NCI-H146 treated with DMSO at 0.1 percent for 48 hours (cell line): Measurements from ENCODE around the gene C1orf21.
"Not testable (repeated sequence)": the region's sequence is repeated elsewhere in the genome, so short reads cannot be mapped to it uniquely, and the experiment has no call there.

ENCODE experiments used
- DNase-seq: peaks from one replicate; lab custom pipeline; 2025; ENCODE audit not compliant: unreplicated experiment; lab: John Stamatoyannopoulos, UW

Gene C1orf21, protein sequence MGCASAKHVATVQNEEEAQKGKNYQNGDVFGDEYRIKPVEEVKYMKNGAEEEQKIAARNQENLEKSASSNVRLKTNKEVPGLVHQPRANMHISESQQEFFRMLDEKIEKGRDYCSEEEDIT

GRCh38 chr1:184386312-184387068, at the start of gene C1orf21:
C1orf21 (plus strand) TSS chr1:184387029; CDS start chr1:184477510, 90,481 bp downstream.
- peak; percentile 83 for DNase-seq

GRCh38 chr1:184337865-184338264, 49.0 kb upstream of the C1orf21 start:
- not testable (repeated sequence) for DNase-seq

DNA sequence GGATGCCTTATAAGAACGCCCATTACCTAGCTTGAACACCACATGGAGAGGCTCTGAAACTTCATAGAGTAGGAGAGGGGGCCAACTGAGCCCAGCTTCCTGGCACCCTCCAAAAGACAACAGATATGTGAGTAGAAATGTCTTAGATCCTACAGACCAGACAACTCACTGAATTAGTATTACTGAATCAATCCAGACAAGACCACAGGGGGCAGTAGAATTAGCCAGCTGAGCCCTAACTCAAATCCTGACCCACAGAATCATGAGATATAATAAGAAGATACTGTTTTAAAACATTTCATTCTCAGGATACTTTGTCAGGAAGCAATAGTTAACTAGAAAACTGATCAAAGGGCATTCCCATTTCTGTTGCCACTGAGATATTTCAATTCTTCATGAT, 45.8 kb upstream of the C1orf21 start:
- no peak for DNase-seq

DNA sequence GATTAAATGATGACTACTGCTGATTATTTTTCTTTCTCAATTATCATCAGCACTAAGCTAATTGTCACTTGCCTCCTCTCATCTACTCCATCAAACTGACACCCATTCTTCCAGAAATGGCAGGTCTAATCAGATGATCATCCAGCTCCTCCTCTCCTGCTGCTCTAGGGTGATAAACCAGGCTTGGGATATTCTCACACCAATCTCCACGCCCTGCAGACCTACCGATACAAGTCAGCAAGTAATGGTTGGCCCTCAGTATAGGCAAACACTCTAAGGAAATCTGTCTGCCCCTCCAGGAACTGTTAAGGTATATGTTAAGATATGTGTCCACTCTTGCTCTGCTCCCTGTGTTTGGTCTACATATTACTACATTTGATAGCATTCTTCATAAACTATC, 36.3 kb upstream of the C1orf21 start:
- DNase-seq: no peak

DNA sequence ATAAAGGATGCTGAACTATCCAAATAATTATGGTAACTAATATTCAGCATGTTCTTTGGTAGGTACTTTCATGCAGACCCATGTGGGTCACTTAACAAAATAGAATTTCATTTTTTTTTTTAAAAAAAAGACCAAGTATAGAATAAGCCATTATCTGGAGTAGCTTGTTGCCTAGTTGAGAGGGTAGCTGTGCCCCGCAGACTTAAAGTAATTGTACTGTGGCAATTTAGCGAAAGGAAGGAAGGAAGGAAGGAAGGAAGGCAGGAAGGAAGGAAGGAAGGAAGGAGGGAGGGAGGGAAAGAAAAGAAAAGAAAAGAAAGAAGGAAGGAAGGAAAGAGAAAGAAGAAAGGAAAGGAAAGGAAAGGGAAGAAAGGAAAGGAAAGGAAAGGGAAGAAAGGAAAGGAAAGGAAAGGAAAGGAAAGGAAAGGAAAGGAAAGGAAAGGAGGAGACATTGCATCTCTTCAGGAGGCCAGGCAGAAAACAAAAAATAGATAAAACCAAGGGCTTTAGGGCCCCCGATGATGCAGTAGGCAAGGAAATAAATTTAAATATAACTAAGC, 35.3 kb upstream of the C1orf21 start:
- no peak for DNase-seq

DNA sequence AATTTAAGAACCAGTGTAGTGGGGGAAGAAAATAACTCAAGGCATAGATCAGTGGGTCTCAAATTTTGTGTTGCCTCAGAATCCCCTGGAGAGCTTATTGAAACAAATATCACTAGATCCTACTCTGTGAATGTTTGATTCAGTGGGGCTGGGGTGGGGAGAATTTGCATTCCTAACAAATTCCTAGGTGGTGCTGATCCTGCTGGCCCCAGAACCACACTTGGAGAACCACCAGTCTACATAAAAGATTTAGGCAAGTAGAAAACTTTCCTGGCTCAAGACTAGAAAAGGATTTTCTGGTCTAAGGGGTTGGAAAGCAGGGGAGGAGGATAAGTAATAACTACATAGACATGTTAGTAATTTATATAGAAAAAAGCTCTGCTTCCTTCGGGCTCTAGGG, 34.1 kb upstream of the C1orf21 start:
- no peak for DNase-seq

- DNase-seq: no peak
These were observed 32.1 kb upstream of the C1orf21 start for GRCh38 chr1:184354719-184355118.

DNA sequence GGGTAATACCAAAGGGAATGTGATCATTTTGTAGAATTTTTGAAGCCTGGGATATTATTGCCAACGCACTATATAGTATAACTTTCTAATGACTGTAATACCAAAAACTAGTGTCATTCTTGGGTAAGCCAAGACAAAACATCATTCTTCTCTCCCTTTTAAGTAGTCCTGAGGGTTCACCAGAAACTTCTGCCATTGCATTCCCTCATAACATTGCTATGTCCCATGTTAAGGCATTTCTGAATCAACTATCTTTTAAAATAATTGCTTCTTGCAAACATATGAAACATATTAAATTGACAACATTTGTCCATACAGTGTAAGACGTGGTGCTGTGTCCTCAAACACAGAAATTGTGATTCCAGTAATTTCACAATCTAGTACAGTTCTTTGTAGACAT, 29.9 kb upstream of the C1orf21 start:
- DNase-seq: no peak

DNA sequence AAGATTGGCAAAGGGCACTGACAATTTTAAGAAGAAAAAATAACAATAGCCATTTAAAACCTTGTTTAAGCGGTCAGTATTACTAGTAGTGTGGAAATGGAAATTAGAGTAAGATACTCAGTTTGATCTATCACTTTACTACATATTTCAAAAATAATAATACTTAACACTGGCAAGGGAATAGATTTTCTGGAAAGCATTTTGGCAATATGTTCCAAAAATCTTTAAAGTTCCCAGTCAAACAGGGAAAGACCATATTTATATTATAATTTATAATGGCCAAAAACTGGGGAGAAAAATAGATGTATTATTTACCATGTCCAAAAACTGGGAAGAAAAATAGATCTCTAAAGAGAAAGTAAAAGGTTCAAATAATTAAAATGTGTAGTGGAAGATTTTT, 28.6 kb upstream of the C1orf21 start:
- no peak for DNase-seq

DNA sequence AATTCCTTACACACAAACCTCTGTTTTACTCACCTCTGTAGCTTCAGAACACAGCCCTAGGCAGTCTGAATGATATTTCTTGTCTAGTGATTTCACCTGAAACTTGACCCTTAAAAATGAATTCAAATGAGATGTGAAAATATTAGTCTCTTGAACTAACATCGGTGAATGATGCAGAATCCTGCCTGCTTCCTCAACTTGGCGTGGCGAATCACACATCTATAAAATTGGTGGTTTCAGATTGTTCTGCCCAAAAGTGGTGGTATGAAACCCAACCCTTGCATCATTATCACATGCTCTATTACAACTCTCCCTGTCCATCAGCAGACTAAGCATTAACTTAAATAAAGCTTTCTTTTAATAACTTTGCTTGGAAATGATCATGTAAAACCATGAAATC, 26.9 kb upstream of the C1orf21 start:
- DNase-seq: no peak

DNA sequence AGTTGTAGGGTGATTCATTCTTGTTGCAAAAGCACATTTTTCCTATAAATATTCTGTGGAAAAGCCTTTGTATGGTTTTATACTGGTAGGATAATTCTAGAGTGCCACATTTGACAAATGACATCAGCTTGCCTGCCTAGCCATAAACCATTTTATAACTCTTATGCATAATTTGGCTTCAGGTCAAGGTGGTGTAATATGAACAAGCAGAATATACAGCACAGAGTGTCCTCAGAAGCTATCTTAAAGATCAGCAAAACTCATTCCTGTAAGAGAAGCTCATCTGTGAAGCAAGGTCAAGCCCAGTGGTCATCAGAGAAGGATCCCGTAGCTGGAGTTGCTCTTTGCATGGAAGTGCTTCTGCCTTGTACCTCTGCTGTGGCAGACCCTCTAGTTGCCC, 24.0 kb upstream of the C1orf21 start:
- DNase-seq: no peak

DNA sequence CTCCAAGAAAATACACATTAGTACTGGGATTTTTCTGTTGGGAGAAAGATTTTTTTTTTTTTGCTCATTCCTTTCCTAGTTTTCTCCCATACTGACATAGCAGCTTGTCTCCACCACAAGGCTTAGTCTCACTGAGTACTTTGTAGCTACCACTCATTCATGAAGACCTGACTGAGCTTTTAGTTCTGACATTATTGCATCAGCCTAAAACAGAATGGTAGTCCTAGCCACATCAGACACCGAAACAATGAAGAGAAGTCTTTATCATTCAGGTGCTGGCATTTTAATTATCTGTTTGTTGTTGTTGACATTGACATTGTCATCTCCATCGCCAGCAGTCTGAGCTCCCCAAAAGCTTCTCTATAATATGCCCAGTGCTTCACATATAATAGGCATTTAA, 21.1 kb upstream of the C1orf21 start:
- DNase-seq: no peak

GRCh38 chr1:184366997-184367396, 19.8 kb upstream of the C1orf21 start:
- DNase-seq: no peak

DNA sequence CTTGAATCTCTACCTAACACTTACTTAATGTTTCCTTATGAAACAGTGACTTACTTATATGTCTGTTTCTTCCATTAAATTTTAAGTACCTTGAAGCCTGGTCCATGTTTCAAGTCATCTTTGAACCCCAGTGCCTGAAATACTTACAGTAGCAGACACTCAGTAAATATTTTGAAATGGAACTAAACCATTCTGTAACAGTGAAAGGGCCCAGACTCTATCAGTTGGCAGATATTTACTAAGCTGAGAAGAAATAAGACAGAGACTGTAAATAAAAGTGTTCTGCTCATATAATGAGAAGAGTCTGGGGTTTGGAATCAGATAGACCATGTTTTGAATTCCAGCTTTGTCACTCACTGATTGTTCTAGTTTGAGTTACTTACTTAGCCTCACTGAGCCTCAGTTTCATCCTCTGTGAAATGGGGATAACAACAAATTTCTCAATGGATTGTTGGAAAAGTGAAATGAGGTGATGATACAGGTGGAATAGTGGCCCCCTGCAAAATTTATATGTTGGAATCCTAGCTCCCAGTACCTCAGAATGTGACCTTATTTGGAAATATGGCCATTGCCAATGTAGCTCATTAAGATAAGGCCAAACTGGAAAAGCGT, 19.3 kb upstream of the C1orf21 start:
- no peak for DNase-seq

DNA sequence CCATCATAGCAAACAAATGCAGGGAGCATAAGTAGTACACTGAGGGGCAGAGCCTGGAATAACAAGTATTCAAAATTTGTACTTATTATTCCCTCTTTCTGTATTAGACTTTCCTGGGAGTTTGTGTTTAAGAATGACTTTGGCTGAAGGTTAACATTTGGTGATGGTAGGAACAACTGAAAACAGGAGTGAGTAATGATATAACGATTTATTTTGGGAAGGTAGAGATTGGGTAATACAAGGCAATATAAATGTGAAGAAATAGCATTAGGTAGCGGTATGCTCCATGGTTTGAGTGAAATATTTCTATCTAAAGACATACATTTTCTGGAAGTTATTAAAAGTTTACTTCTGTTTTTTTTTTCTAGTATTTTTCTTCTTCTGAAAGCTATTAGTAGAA, 18.5 kb upstream of the C1orf21 start:
- DNase-seq: no peak

DNA sequence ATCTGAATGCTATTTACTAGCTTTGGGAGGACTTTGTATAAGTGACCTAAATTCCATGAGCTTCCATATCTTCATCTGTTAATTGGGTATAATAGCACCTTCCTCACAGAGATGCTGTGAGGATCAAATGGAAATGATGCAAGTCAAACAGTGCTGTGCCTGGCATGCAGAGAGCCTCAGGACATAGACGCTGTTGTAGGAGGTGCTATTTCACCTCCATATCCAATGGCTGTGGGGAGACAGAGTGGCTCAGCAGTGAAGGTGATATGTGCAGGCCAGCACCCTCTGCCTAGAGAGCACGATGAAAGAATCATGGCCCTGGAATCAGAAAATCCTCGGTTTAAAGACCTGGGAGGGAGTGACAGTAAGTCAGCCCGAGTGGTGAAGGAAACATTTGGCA, 16.0 kb upstream of the C1orf21 start:
- DNase-seq: no peak

DNA sequence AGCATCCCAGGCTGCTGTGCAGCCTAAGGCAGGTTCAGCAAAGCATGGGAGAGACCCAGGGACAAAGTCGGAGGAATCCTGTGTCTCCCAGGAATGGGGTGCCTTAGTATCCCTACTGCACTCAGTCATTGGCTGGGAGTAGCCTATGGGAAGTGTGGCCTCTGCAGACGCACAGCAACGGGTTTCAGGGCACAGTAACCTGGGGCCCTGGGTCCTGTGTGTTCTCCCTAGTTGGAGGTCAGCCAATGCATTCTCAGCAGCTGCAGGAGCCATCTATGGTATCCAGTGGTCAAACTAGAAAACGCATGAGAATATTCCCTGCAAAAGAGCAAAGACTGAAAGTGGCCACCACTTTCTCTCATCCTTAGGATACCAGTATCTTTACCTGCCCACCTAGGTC, 13.7 kb upstream of the C1orf21 start:
- no peak for DNase-seq

- DNase-seq: no peak
These were observed 10.5 kb upstream of the C1orf21 start for GRCh38 chr1:184376369-184376768.

DNA sequence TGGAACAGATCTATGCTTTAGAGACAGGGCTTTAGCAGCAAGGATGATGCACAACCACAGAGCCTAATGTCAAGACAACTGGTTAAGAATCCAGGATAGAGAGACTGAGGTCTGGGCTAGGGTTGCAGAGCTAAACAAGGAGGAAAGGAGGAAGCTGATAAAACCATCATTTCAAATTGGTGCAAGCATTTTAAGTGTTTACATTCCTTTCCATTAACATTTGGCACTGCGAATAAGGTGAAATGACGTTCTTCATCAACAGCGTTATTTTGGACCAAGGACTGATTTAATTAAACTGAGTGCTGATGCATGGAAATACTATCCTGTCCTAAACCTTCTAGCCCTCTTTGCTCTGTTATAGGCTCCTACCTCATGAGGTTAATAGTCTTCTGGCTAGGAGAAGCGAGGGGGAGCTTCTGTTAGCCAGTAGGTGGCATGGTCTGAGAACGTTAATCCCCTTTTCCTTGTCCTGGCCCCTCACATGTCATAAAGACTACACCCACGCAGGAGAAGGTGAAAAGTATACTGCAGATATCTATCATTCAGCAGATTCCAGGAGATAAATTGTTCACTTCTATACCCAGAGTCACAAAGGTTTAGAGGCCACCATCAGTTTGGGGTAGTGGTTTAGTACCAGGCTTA, 7.6 kb upstream of the C1orf21 start:
- DNase-seq: peak; percentile 7

- no peak for DNase-seq
These were observed 6.4 kb upstream of the C1orf21 start for GRCh38 chr1:184380468-184380867.

GRCh38 chr1:184383772-184384323, 3.0 kb upstream of the C1orf21 start:
- no peak for DNase-seq
